Stomach (tissue), 9 donors: ENCODE data around the gene MTCH1. TPM values are rescaled to one million over a fixed set of nuclear protein-coding genes. Genes with fewer than 3 reads are reported as not detected.

ENCODE experiments used
- DNase-seq, 2 donors: peaks; one replicate each; pipeline versions ENCODE4 v3.0.0 to v3.0.0-alpha.2; 2013 to 2019
- H3K27ac ChIP-seq, 5 donors: fragments of 200-600 bp in 4 of 5; sonication (generic) in 4 of 5; one replicate each; pipeline ENCODE4 v1.5.1; 2013 to 2019; ENCODE audit warnings: mild to moderate bottlenecking in 1 of 5, moderate library complexity in 1 of 5
- H3K27me3 ChIP-seq, 3 donors: fragments of 200-600 bp; sonication (generic); one replicate each; pipeline ENCODE4 v1.5.1; 2017 to 2019; ENCODE audit warnings: mixed run types in 1 of 3
- H3K36me3 ChIP-seq, 4 donors: fragments of 200-600 bp; sonication (generic); 1 replicate in 3 of 4; 2 replicates in 1 of 4; pipeline ENCODE4 v1.5.1; 2016 to 2019
- H3K4me1 ChIP-seq, 4 donors: fragments of 200-600 bp; sonication (generic); one replicate each; pipeline ENCODE4 v1.5.1; 2016 to 2019
- H3K4me3 ChIP-seq, 4 donors: fragments of 200-600 bp; sonication (generic) in 3 of 4; one replicate each; pipeline ENCODE4 v1.5.1; 2016 to 2019; ENCODE audit warnings: mild to moderate bottlenecking in 1 of 4
- H3K9me3 ChIP-seq, 4 donors: fragments of 200-600 bp; sonication (generic); one replicate each; pipeline ENCODE4 v1.5.1; 2016 to 2019
- CTCF ChIP-seq, 7 experiments: fragments of 450-650 bp in 4 of 7; fragments of 200-600 bp in 3 of 7; sonication (generic) in 3 of 7; IDR thresholded peaks; one replicate each; pipeline ENCODE4 v1.5.1; 2016 to 2019; ENCODE audit warnings: antibody characterized with exemption in 7 of 7, control low read depth in 2 of 7, mild to moderate bottlenecking in 1 of 7
- EP300 ChIP-seq: sonication (generic); formaldehyde crosslinking; IDR thresholded peaks from one replicate; pipeline ENCODE4 v1.6.1; 2017; ENCODE audit warnings: antibody characterized with exemption
- POLR2A ChIP-seq, 4 donors: fragments of 450-650 bp; IDR thresholded peaks; one replicate each; pipeline ENCODE4 v1.6.1; 2016; ENCODE audit warnings: antibody characterized with exemption in 4 of 4, control low read depth in 2 of 4, mild to moderate bottlenecking in 1 of 4, moderate library complexity in 1 of 4
- POLR2AphosphoS5 ChIP-seq, 3 donors: sonication (generic); formaldehyde crosslinking; IDR thresholded peaks; one replicate each; pipeline ENCODE4 v1.6.1; 2016; ENCODE audit warnings: antibody characterized with exemption in 3 of 3
- WGBS, 5 donors: extraction: QIAGEN DNeasy Blood & Tissue Kit in 3 of 5; methylation state at CpG; one replicate each; pipeline versions ENCODE4 v1.1.5 to v1.1.7; 2013 to 2018; 5-methylcytosine and 5-hydroxymethylcytosine counted together
- intact Hi-C: fragments of 100-400 bp; cut with DNase I; formaldehyde crosslinking; loops from one replicate; pipeline ENCODE4 v1.15.1; 2023; ENCODE audit warnings: low total_unique reads
- polyA plus RNA-seq, 3 donors: library from polyadenylated mRNA; stranded (reverse); fragments of 200-250 nt; gene quantifications; one replicate each; pipeline ENCODE4 v1.2.3, GENCODE V29; 2013
- total RNA-seq, 5 donors: library from RNA; depleted of rRNA; stranded (reverse); fragments of >200 nt; gene quantifications; one replicate each; pipeline versions ENCODE4 v1.1.0 to v1.2.3, GENCODE V29; 2014 to 2016
- donor health status: healthy with polysubstance abuse.
- donor health status: Bipolar disorder and iron deficiency.
- donor health status: healthy.

MTCH1 gene
- total and polyA plus RNA-seq, 8 donors: 110 to 202 (median 148) TPM

GRCh38 chr6:36962874-36963273 is 23.1 kb downstream of the MTCH1 start:
- Histone ChIP-seq H3K4me1 (peaks cover 5 to 57% (median 31%) of the 10 kb centered on the region in 4 donors), H3K27ac (peak overlapping the region in 1 of 5 donors; percentile 11), H3K4me3 (no peak overlapping the region), H3K9me3 (no peaks in the 10 kb centered on the region), H3K36me3 (peaks cover 5 to 19% (median 16%) of the 10 kb centered on the region in 4 donors), H3K27me3 (peaks cover 0 to 10% (median 0%) of the 10 kb centered on the region in 3 donors)
- intact Hi-C loops: no loop called here
- DNase-seq: peak; percentile 59 to 89
- WGBS, 5 donors: 63 to 80% (median 75%) methylated on average over 9 to 12 of the region's 12 CpGs
- TF ChIP-seq POLR2AphosphoS5 (IDR thresholded peaks at IDR 0.05): no peak
- TF ChIP-seq EP300: no peak
- TF ChIP-seq POLR2A (IDR thresholded peaks at IDR 0.05): no peak
- TF ChIP-seq CTCF (IDR thresholded peaks at IDR 0.05): no peak

- peaks cover 0 to 8% (median 4%) of the 10 kb centered on the region in 4 donors for H3K36me3 ChIP-seq
- intact Hi-C loops: no loop called here
- peaks cover 5 to 54% (median 31%) of the 10 kb centered on the region in 4 donors for H3K4me1 ChIP-seq
- no peak overlapping the region for H3K4me3 ChIP-seq
- peak overlapping the region in 3 of 5 donors; percentile 14 to 61 (median 61) for H3K27ac ChIP-seq
- WGBS, 5 donors: 63 to 77% (median 72%) methylated on average over 32 to 40 of the region's 40 CpGs
- no peak for DNase-seq
- peaks cover 0 to 10% (median 0%) of the 10 kb centered on the region in 3 donors for H3K27me3 ChIP-seq
- no peaks in the 10 kb centered on the region for H3K9me3 ChIP-seq
- TF ChIP-seq POLR2A (IDR thresholded peaks at IDR 0.05): no peak
- no peak for TF ChIP-seq POLR2AphosphoS5 (IDR thresholded peaks at IDR 0.05)
- TF ChIP-seq CTCF (IDR thresholded peaks at IDR 0.05): no peak
- TF ChIP-seq EP300: no peak
These were observed 24.3 kb downstream of the MTCH1 start for GRCh38 chr6:36961441-36962435.

GRCh38 chr6:36959555-36960250 is 26.3 kb downstream of the MTCH1 start:
- Histone ChIP-seq H3K27ac (peak overlapping the region in 3 of 5 donors; percentile 14 to 61 (median 61)), H3K4me1 (peaks cover 5 to 60% (median 31%) of the 10 kb centered on the region in 4 donors), H3K9me3 (no peaks in the 10 kb centered on the region), H3K36me3 (no peaks in the 10 kb centered on the region), H3K27me3 (peaks cover 0 to 10% (median 0%) of the 10 kb centered on the region in 3 donors), H3K4me3 (no peak overlapping the region)
- no peak for TF ChIP-seq EP300
- no peak for TF ChIP-seq POLR2AphosphoS5 (IDR thresholded peaks at IDR 0.05)
- no peak for TF ChIP-seq CTCF (IDR thresholded peaks at IDR 0.05)
- TF ChIP-seq POLR2A (IDR thresholded peaks at IDR 0.05): no peak
- DNase-seq: no peak
- intact Hi-C loops: no loop called here
- 82 to 91% (median 88%) methylated on average over 17 of the region's 17 CpGs for WGBS, 5 donors
